ENCODE measurements around the gene TSPAN32. TPM values are rescaled to one million over a fixed set of nuclear protein-coding genes. Genes with fewer than 3 reads are reported as not detected.

TSPAN32 gene
- polyA plus RNA-seq, 1 donor (not counting 4 experiments of a cell fraction or from before 2014, with no cell fraction given): not detected

GRCh38 chr11:2289859-2290258, 12.0 kb upstream of the TSPAN32 start:
- H3K4me1 ChIP-seq (ENCODE audit: control insufficient read depth, extremely low read depth, insufficient read depth, low read length): no peaks in the 10 kb centered on the region
- no peak overlapping the region for H3K4me2 ChIP-seq (ENCODE audit: control insufficient read depth, extremely low read depth, insufficient read depth, low read depth, low read length)
- H3K27ac ChIP-seq (ENCODE audit: control insufficient read depth, insufficient read depth, low read length): no peak overlapping the region
- no peaks in the 10 kb centered on the region for H4K20me1 ChIP-seq (ENCODE audit: control insufficient read depth, extremely low read depth, insufficient read depth, low read length)
- H3K36me3 ChIP-seq (ENCODE audit: control insufficient read depth in 2 of 2, extremely low read depth in 1 of 2, insufficient read depth in 2 of 2, low read length in 2 of 2): no peaks in the 10 kb centered on the region
- dilution Hi-C loops (cut with MboI; ENCODE audit: extremely low pct_ligation_motif_present, low sequenced_read_pairs): no loop called here
- no peak for FAIRE-seq
- no peaks in the 10 kb centered on the region for H3K79me2 ChIP-seq (ENCODE audit: control insufficient read depth, insufficient read depth, low read length)
- no peaks in the 10 kb centered on the region for H3K9me1 ChIP-seq (ENCODE audit: control insufficient read depth, extremely low read depth, insufficient read depth, low read length)
- peaks cover 18% of the 10 kb centered on the region for H3K27me3 ChIP-seq (ENCODE audit: control insufficient read depth, extremely low read depth, insufficient read depth, low read length)
- no peak for DNase-seq (ENCODE audit: low read depth, low spot score)
- TF ChIP-seq CTCF (optimal IDR thresholded peaks at IDR 0.05 in 1 of 3, IDR thresholded peaks at IDR 0.05 in 1 of 3, conservative IDR thresholded peaks at IDR 0.05 in 1 of 3; ENCODE audit: extremely low read depth in 1 of 3, insufficient read depth in 2 of 3, low read length in 3 of 3): no peak
- no peak for TF ChIP-seq EZH2 (IDR thresholded peaks at IDR 0.05; ENCODE audit: low read length)
- H3K4me3 ChIP-seq (ENCODE audit: control insufficient read depth in 2 of 3, extremely low read depth in 1 of 3, insufficient read depth in 2 of 3, low read depth in 1 of 3, low read length in 3 of 3): no peak overlapping the region
- H3K9ac ChIP-seq (ENCODE audit: control insufficient read depth, extremely low read depth, insufficient read depth, low read length): no peak overlapping the region
- no peaks in the 10 kb centered on the region for H3K9me3 ChIP-seq (ENCODE audit: control insufficient read depth, low read depth, low read length)
- no peak overlapping the region for H2AFZ ChIP-seq (ENCODE audit: control insufficient read depth, low read length)

GRCh38 chr11:2290351-2290841, 11.4 kb upstream of the TSPAN32 start:
- Histone ChIP-seq H3K4me2 (ENCODE audit: control insufficient read depth, extremely low read depth, insufficient read depth, low read depth, low read length) (no peak overlapping the region), H3K4me1 (ENCODE audit: control insufficient read depth, extremely low read depth, insufficient read depth, low read length) (no peaks in the 10 kb centered on the region), H2AFZ (ENCODE audit: control insufficient read depth, low read length) (no peak overlapping the region), H3K9me3 (ENCODE audit: control insufficient read depth, low read depth, low read length) (no peaks in the 10 kb centered on the region), H3K27ac (ENCODE audit: control insufficient read depth, insufficient read depth, low read length) (no peak overlapping the region), H3K27me3 (ENCODE audit: control insufficient read depth, extremely low read depth, insufficient read depth, low read length) (peaks cover 18% of the 10 kb centered on the region), H3K4me3 (ENCODE audit: control insufficient read depth in 2 of 3, extremely low read depth in 1 of 3, insufficient read depth in 2 of 3, low read depth in 1 of 3, low read length in 3 of 3) (no peak overlapping the region), H3K9ac (ENCODE audit: control insufficient read depth, extremely low read depth, insufficient read depth, low read length) (no peak overlapping the region), H3K79me2 (ENCODE audit: control insufficient read depth, insufficient read depth, low read length) (no peaks in the 10 kb centered on the region), H3K9me1 (ENCODE audit: control insufficient read depth, extremely low read depth, insufficient read depth, low read length) (no peaks in the 10 kb centered on the region), H3K36me3 (ENCODE audit: control insufficient read depth in 2 of 2, extremely low read depth in 1 of 2, insufficient read depth in 2 of 2, low read length in 2 of 2) (no peaks in the 10 kb centered on the region), H4K20me1 (ENCODE audit: control insufficient read depth, extremely low read depth, insufficient read depth, low read length) (no peaks in the 10 kb centered on the region)
- no peak for FAIRE-seq
- dilution Hi-C loops (cut with MboI; ENCODE audit: extremely low pct_ligation_motif_present, low sequenced_read_pairs): no loop called here
- DNase-seq (ENCODE audit: low read depth, low spot score): no peak
- TF ChIP-seq CTCF (optimal IDR thresholded peaks at IDR 0.05 in 1 of 3, IDR thresholded peaks at IDR 0.05 in 1 of 3, conservative IDR thresholded peaks at IDR 0.05 in 1 of 3; ENCODE audit: extremely low read depth in 1 of 3, insufficient read depth in 2 of 3, low read length in 3 of 3) (no peak), EZH2 (IDR thresholded peaks at IDR 0.05; ENCODE audit: low read length) (no peak)

All from keratinocyte (primary cell).